ENCODE results near the gene ZNF343.

Gene ZNF343

GRCh38 chr20:2485080-2485479 lies 23.6 kb downstream of the ZNF343 start:
- no peak overlapping the region for H3K27ac ChIP-seq
- no peak overlapping the region for H3K4me2 ChIP-seq (ENCODE audit: low read length)
- H2AFZ ChIP-seq, result no peak overlapping the region
- no peaks in the 10 kb centered on the region for H3K79me2 ChIP-seq
- H3K4me3 ChIP-seq (ENCODE audit: low read depth, low read length), result no peak overlapping the region
- no peaks in the 10 kb centered on the region for H3K4me1 ChIP-seq
- TF ChIP-seq, protein P1, sequence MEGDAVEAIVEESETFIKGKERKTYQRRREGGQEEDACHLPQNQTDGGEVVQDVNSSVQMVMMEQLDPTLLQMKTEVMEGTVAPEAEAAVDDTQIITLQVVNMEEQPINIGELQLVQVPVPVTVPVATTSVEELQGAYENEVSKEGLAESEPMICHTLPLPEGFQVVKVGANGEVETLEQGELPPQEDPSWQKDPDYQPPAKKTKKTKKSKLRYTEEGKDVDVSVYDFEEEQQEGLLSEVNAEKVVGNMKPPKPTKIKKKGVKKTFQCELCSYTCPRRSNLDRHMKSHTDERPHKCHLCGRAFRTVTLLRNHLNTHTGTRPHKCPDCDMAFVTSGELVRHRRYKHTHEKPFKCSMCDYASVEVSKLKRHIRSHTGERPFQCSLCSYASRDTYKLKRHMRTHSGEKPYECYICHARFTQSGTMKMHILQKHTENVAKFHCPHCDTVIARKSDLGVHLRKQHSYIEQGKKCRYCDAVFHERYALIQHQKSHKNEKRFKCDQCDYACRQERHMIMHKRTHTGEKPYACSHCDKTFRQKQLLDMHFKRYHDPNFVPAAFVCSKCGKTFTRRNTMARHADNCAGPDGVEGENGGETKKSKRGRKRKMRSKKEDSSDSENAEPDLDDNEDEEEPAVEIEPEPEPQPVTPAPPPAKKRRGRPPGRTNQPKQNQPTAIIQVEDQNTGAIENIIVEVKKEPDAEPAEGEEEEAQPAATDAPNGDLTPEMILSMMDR (IDR thresholded peaks at IDR 0.05), result no peak
- H3K36me3 ChIP-seq (ENCODE audit: control insufficient read depth, insufficient read depth, low read length), result no peaks in the 10 kb centered on the region
- no peaks in the 10 kb centered on the region for H3K9me3 ChIP-seq (ENCODE audit: control insufficient read depth, low read length)
- no peaks in the 10 kb centered on the region for H3K27me3 ChIP-seq (ENCODE audit: control insufficient read depth, insufficient read depth, low read length)
- H3K9ac ChIP-seq, result no peak overlapping the region

GRCh38 chr20:2483504-2483903 lies 25.2 kb downstream of the ZNF343 start:
- Histone ChIP-seq H2AFZ (no peak overlapping the region), H3K9ac (no peak overlapping the region), H3K79me2 (no peaks in the 10 kb centered on the region), H3K4me3 (ENCODE audit: low read depth, low read length) (no peak overlapping the region), H3K27me3 (ENCODE audit: control insufficient read depth, insufficient read depth, low read length) (no peaks in the 10 kb centered on the region), H3K27ac (no peak overlapping the region), H3K36me3 (ENCODE audit: control insufficient read depth, insufficient read depth, low read length) (no peaks in the 10 kb centered on the region), H3K4me2 (ENCODE audit: low read length) (no peak overlapping the region), H3K4me1 (no peaks in the 10 kb centered on the region), H3K9me3 (ENCODE audit: control insufficient read depth, low read length) (no peaks in the 10 kb centered on the region)
- TF ChIP-seq, protein P1 (IDR thresholded peaks at IDR 0.05), result no peak

- no peak overlapping the region for H3K4me3 ChIP-seq (ENCODE audit: low read depth, low read length)
- TF ChIP-seq, protein P1 (IDR thresholded peaks at IDR 0.05), result no peak
- H2AFZ ChIP-seq, result no peak overlapping the region
- no peaks in the 10 kb centered on the region for H3K9me3 ChIP-seq (ENCODE audit: control insufficient read depth, low read length)
- no peaks in the 10 kb centered on the region for H3K4me1 ChIP-seq
- no peak overlapping the region for H3K27ac ChIP-seq
- H3K27me3 ChIP-seq (ENCODE audit: control insufficient read depth, insufficient read depth, low read length), result no peaks in the 10 kb centered on the region
- H3K36me3 ChIP-seq (ENCODE audit: control insufficient read depth, insufficient read depth, low read length), result no peaks in the 10 kb centered on the region
- H3K4me2 ChIP-seq (ENCODE audit: low read length), result no peak overlapping the region
- H3K9ac ChIP-seq, result no peak overlapping the region
- no peaks in the 10 kb centered on the region for H3K79me2 ChIP-seq
Measured at GRCh38 chr20:2480381-2480780, 28.3 kb downstream of the ZNF343 start.

DNA sequence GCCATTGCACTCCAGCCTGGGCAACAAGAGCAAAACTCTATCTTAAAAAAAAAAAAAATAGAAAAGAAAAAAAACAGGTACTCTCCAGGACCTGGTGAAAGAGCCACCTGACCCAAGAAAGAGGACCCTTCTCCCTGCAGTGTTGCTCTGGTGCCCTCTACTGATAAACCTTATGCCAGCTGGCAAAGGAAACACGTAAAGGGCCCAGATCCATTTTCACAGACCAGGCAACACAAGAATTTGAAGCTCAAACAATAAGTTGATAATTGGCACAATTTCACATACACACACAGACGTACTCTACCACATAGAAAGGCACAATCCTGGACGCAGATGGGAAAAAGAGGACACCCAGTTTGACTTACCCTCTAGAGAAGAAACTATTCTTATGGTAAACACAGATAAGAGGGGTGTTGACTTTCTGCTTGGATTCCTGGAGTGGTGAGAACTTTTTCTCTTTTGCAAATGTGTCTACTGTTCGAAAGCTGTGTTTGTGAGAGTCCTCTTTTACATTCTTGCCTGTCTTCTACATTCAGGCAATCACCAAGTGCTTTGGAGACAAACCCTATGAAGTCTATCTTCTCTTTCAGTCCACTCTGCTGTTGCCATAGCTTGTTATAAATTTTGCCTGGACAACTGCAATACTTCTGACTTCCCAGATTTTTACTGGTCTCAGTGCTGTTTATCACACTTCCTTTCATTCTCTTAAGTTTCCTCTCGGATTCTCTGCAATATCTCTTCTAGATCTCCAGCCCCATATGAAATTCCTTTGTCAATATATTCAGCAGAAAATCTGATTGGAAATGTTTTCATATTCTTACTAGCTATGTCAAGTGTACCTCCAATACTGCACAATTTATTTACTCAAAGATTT lies 31.7 kb downstream of the ZNF343 start:
- no peaks in the 10 kb centered on the region for H3K36me3 ChIP-seq (ENCODE audit: control insufficient read depth, insufficient read depth, low read length)
- H3K4me2 ChIP-seq (ENCODE audit: low read length), result no peak overlapping the region
- no peaks in the 10 kb centered on the region for H3K79me2 ChIP-seq
- H3K4me3 ChIP-seq (ENCODE audit: low read depth, low read length), result no peak overlapping the region
- H3K9ac ChIP-seq, result no peak overlapping the region
- no peaks in the 10 kb centered on the region for H3K27me3 ChIP-seq (ENCODE audit: control insufficient read depth, insufficient read depth, low read length)
- H3K4me1 ChIP-seq, result no peaks in the 10 kb centered on the region
- no peak overlapping the region for H2AFZ ChIP-seq
- H3K27ac ChIP-seq, result no peak overlapping the region
- TF ChIP-seq, protein P1 (IDR thresholded peaks at IDR 0.05), result no peak
- no peaks in the 10 kb centered on the region for H3K9me3 ChIP-seq (ENCODE audit: control insufficient read depth, low read length)

All from parathyroid adenoma (tissue), 2 donors.